Tongue (tissue), 2 donors: ENCODE measurements around the gene HNRNPD. TPM values are rescaled to one million over a fixed set of nuclear protein-coding genes. Genes with fewer than 3 reads are reported as not detected.
"Not testable (repeated sequence)": the region's sequence is repeated elsewhere in the genome, so short reads cannot be mapped to it uniquely, and the experiment has no call there.

Experiments
- DNase-seq: peaks from one replicate; pipeline ENCODE4 v3.0.0-alpha.2; 2015
- total RNA-seq: library from RNA; depleted of rRNA; stranded (reverse); fragments of >200 nt; gene quantifications from one replicate; pipeline ENCODE4 v1.2.3, GENCODE V29; 2014

HNRNPD gene, protein sequence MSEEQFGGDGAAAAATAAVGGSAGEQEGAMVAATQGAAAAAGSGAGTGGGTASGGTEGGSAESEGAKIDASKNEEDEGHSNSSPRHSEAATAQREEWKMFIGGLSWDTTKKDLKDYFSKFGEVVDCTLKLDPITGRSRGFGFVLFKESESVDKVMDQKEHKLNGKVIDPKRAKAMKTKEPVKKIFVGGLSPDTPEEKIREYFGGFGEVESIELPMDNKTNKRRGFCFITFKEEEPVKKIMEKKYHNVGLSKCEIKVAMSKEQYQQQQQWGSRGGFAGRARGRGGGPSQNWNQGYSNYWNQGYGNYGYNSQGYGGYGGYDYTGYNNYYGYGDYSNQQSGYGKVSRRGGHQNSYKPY
- total RNA-seq, result 103 TPM

DNA sequence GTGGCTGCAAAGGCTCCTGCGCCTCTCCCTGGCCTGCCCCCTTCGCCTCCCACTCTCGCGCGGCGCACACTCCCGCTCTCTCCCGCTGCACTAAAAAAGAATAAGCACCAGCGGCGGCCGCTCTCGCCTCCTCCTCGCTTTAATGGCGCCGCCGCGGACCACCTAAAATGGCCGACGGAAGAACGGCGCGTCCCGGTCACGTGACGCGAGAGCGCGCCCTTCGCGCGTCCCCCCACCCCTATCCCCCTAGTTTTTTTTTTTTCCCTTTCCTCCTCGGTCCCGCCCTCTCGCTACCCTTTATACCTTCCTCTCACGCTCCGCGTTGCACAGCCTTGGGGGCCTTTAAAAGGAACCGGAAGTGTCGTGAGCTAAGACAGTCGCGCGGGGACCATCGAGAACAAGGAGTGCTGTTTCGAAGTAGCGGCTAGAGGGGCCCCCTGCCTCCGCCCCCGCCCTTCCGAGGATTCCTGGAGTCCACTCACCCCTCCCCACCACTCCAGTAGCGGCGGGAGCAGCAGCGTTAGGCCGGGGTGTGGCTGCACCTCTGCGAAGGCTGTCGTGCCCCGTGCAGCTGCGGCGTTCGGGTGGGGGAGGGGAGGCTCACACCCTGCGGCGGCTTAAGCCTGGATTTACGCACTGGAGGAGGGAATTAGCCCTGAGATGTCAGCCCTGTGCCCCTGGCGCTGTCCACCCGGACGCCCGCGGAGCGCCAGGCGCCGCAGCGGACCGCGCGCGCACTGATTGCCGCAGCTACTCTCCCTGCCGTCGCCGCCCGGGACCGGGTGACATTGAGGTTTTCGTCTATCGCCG is at the start of gene HNRNPD:
Gene HNRNPD (minus strand): TSS at position 176 of the 810 bp plus-strand sequence. CDS start 313 bp downstream, outside the sequence.
- peak; percentile 100 for DNase-seq

DNA sequence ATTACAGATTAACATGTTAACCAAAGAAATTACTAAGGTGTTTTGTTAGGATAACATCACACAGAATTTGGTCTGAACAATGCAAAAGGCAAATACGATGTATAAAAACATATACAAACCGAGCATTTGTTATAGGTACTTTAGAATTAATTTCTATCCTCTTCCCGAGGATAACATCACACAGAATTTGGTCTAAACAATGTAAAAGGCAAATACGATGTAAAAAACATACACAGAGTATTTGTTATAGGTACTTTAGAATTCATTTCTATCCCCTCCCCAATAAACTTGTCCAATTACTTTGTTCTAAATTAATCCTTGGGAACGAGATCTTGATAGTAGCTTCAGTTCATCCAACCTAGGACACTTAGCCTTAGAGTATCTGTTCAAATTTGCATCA is 48.8 kb upstream of the HNRNPD start:
- no peak for DNase-seq

DNA sequence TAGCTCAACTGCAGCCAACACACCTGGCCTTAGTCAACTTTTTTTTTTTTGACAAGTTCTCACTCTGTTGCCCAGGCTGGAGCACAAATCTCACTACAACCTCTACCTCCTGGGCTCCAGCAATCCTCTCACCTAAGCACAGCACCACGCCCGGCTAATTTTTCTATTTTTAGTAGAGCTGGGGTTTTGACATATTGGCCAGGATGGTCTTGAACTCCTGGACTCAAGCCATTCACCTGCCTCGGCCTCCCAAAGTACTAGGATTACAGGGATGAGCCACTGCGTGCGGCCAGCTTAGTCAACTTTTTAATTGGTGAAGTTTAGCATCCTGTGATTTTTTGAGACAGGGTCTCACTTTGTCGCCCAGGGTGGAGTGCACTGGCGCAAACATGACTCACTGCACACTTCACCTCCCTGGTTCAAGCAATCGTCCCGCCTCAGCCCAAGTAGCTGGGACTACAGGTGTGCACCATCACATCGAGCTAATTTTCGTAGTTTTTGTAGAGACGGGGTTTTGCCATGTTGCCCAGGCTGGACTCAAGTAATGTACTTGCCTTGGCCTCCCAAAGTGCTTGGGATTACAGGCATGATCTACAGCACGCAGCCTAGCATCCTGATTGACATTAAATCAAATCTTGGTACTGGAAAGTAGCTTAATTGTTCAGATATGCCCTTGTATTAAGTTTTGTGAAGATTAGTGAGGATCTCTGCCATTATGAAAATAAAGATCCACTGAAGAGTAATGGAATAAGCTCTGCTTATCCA is 48.2 kb upstream of the HNRNPD start:
- no peak for DNase-seq

DNA sequence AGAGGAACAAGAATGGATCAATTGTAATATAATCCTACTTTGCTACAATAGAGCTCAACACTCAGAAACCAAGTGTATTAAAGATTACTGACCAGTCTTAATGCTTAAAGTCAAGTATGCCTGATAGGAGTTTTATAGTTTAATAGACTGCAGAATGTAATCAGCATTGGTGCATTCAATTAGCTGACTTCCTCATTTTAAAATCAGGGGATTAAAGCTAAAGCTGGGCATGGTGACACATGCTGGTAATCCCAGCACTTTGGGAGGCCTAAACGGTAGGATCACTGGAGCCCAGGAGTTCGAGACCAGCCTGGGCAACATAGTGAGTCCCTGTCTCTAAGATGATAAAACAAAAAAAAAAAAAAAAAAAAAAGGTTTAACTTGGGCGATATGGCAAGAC is 45.7 kb upstream of the HNRNPD start:
- no peak for DNase-seq

DNA sequence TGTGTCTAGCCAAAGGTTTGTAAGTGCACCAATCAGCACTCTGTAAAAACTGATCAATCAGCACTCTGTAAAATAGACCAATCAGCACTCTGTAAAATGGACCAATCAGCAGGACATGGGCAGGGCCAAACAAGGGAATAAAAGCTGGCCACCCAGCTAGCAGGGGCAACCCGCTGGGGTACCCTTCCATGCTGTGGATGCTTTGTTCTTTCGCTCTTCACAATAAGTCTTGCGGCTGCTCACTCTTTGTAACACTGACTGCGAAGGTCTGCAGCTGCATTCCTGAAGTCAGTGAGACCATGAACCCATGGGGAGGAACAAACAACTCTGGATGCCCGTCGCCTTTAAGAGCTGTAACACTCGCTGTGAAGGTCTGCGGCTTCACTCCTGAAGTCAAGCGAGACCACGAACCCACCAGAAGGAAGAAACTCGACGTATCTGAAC is 42.2 kb upstream of the HNRNPD start:
- no peak for DNase-seq

DNA sequence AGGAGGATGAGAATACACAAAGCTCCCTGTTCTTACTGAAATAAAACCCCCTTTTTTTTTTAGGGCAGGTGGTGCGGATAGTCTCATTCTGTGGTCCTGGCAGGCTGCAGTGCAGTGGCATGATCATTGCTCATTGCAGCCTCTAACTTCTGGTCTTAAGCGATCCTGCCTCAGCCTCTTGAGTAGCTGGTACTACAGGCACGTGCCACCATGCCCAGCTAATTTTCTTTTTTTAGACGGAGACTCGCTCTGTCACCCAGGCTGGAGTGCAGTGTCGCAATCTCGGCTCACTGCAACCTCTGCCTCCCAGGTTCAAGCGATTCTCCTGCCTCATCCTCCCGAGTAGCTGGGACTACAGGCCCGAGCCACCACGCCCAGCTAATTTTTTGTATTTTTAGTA is 41.3 kb upstream of the HNRNPD start:
- DNase-seq, result not testable (repeated sequence)

DNA sequence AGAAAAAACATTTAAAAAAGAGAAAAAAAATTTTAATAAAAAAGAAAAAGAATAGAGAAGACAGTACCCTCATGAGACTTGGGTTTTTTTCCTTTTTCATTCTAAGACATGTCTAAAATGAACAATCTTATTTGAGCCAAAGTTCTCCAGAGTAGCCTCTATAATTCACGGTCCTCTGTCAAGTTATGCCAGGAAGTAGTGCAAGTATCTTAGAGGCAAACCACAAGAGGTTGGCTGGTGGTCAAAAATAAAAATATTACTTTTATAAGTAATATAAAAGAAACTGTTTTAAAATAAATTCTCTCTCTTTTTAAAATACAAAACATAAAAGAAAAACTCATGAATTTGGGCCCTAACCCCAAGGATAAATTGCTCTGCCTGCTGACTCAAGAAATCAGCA is 29.9 kb upstream of the HNRNPD start:
- no peak for DNase-seq

DNA sequence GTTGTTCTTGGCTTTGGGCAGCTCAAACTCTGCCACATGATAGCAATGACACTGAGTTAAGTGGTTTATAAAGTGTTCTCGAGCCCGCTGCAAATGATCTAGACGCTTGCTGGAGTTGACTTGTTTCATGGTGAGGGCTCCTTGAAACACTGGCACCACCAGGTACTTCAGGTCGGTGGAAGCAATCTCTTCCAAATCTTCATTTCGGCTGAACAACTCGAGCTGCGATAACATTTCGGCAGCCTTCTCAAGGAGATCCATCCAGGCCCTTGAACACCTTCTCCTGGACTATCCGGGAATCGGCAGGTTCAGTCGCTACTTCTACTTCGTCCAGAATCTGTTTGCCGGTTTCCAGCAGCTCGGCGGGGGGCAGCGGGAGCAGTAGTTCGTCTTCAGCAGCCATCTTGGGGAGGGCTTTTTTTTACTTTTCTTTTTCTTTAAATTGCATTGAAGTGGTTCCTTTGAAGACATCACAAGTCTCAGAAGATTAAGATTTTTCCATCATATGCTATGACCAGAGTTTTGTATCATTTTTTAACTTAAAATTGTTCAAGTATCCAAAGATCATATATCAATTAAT is 28.5 kb upstream of the HNRNPD start:
- no peak for DNase-seq

DNA sequence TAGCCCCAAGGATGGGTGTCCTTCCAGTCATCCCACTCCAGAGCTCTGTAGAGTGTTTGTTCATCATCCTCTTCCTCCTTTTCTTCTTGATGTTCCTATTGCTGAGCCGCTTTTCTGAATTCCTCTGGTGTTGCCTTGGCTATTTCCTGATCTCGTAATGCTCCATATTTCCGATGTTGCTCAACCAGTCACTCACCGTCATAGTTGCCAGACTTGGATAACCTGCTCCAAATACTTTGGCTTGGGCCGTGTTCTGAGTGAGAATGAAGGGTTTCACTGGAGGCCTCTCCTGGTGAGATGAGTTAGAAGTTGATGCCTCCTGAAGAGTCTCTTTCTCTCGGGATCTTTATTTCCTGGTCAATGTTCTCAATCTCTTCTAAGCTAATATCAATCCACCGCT is 27.8 kb upstream of the HNRNPD start:
- no peak for DNase-seq

DNA sequence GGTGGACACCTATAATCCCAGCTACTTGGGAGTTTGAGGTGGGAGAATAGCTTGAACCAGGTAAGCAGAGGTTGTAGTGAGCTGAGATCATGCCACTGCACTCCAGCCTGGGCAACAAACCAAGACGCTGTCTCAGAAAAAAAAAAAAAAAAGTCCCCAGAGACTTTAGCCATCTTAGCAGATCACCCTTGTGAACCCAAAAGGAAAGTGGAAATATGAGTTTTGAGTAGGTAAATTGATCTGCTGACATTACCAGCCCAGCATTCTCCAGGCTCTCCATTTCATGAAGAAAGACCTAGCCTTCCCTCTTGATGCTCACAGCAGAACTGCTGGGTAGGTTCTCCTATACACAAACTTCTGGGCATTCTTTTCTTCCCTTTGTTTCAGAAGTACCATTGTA is 24.5 kb upstream of the HNRNPD start:
- no peak for DNase-seq

DNA sequence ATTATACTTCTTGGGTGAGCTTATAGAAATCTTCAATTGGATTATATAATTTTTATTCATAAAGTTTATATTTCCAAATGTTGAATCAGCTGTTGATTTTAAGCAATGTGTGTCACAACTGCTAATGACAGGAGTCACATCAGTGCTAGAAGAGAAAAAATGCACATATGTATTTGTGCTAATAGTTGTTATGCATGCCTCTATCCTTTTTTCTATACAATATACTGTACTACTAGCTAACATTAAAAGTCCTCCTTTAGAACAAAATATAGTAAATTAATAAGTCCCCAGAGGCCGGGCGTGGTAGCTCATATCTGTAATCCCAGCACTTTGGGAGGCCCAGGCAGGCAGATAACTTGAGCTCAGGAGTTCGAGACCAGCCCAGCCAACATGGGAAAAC is 23.7 kb upstream of the HNRNPD start:
- DNase-seq, result no peak

DNA sequence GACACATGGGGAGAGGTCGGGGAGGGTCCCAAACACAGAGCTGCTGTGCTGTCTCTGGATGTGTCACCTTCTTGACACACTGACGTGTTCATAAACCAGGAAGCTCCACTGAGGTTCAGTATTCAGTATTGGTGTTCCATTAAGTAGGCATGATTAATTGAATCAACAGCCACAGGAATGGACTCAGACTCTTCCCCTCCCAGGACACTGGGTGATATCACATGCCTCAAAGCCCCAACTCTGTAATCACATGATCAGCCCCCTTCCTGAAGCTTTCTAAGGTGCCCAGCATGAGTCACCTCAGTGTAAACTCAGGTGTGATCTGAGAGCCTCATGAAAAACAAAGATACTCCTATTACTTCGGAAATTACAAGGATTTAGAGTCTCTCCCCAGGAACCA is 21.1 kb upstream of the HNRNPD start:
- DNase-seq, result no peak

DNA sequence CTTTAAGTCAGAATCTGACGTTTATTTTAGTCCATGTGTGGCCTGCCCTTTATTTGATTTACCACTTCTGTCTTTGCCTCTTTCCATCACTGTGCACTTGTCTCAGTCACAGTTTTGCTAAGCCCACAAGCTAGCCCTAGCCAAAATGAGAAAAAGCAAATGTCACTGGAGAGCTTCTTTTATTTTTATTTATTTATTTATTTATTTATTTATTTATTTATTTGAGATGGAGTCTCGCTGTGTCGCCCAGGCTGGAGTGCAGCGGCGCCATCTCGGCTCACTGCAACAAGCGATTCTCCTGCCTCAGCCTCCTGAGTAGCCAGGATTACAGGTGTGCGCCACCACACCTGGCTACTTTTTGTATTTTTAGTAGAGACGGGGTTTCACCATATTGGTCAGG is 16.3 kb upstream of the HNRNPD start:
- DNase-seq, result not testable (repeated sequence)

DNA sequence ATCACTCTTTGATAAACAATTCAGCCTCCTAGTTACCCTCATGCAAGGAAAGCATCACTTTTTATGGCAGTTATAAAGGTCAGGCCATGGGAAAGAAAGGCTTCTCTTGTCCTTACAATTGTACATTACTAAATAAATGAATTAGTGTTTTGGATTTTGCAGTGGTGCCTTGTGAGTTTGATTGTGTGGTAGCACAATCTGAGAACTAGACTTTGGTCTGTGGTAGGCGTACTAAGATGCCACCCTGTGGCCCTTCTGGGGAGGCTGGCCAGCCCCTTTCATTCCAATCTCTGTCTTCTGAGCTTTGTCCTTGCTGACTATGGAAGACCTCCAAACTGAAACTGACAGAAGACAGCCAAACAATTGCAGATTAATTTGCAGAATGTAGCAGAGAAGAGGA is 14.6 kb upstream of the HNRNPD start:
- peak; percentile 19 for DNase-seq

DNA sequence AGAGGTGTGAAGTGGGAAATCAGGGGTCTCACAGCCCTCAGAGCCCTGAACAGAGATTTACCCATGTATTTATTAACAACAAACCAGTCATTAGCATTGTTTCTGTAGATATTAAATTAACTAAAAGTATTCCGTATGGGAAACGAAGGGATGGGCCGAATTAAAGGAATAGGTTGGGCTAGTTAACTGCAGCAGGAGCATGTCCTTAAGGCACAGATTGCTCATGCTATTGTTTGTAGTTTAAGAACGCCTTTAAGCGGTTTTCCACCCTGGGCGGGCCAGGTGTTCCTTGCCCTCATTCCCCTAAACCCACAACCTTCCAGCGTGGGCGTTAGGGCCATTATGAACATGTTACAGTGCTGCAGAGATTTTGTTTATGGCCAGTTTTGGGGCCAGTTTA is 12.5 kb upstream of the HNRNPD start:
- not testable (repeated sequence) for DNase-seq

DNA sequence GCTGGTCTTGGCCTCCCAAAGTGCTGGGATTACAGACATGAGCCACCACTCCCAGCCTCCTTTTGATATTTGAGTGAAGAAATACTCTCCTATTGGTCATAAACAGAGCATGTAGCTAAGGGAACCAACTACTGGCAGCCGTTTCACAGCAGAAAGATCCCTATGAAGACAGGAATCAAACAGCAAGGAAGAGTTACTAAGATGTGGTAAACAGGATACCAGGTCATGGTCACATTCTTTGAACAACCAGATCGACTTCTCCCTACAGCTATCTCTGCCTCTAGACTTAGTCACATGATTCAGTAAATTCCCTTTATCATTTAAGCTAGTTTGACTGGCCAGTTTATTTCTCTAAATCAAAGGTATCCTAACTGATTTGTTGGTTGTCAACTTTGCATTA is 9.0 kb upstream of the HNRNPD start:
- no peak for DNase-seq

DNA sequence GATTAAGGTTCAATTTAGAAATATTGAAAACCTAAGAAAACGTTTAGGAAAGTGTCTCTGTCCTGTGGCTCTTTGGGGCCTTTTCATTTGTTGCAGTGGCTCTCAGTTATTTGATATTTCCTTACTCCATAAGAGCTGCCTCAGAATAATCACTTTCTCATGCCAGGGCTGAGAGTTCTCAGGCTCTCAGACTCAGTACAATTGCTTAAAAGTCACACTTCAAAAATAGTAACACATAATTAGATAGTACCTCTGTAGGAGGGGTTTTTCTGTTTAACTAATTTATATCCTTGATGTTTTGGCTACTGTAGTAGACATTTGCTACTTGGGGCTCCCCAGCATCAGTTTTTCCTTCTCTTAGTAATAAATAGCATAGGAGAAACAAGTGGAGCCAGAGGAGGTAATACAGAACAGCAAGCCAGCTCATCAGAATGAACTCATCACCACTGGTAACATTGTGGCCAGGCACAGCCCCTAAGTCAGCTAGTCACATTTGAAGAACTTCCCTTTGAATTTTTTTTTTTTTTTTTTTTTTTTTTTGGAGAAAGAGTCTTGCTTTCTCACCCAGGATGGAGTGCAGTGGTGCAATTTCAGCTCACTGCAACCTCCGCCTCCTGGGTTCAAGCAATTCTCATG is 8.0 kb upstream of the HNRNPD start:
- no peak for DNase-seq

DNA sequence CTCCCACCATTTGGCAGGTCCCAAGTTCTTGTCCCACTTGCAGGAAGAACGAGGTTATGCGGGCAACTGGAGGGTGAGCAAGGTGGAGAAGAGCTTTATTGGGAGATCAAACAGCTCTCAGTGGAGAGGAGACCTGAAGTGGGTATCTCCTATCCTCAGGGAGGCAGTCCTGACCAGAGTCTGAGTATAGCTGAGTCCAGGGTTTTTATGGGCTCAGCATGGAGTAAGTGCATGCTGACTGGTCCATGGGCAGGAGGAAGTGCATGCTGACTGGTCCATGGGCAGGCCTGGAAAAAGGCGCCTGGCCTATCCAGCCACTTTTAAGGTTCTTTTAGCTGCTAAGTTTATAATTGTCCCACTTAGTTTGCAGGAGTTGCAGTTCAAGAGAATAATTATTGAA is 7.4 kb upstream of the HNRNPD start:
- DNase-seq, result no peak

DNA sequence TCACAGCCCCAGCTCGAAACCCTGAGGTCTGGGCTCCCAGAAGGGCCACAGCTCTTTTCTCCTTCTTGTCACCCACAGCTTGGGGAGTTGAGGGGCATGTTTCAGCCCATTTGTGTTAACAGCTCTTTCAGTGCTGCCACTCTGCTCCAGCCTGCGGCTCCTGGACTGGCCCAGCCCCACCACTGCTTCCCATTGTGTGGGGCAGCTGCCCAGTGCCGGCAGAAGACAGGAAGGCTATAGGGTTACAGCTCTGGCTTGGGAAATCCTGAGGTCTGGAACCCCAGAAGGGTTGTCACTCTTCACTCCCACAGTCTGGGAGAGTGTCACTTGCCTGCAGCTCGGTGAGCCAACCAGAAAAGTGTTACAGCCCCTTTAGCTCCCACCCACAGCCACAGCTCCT is 7.0 kb upstream of the HNRNPD start:
- DNase-seq, result no peak

DNA sequence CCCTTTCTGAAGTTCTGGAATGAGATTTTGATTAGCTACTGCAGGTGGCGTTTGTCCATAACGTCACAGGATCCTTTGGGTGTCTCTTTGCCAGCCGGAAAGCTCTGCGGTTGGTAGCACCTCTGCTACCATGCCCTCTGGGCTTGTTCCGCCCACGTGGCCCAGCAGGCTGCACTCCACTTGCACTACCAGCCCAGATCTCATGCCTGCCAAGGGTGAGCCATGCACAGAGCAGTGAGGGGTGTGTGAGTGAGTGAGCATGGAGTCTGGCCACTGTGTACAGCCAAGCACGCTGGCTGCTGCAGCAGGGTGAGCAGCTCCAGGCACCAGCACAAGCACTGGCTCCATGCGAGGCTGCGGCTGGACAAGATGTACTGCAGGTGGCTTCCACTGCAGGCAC is 6.6 kb upstream of the HNRNPD start:
- DNase-seq, result no peak

DNA sequence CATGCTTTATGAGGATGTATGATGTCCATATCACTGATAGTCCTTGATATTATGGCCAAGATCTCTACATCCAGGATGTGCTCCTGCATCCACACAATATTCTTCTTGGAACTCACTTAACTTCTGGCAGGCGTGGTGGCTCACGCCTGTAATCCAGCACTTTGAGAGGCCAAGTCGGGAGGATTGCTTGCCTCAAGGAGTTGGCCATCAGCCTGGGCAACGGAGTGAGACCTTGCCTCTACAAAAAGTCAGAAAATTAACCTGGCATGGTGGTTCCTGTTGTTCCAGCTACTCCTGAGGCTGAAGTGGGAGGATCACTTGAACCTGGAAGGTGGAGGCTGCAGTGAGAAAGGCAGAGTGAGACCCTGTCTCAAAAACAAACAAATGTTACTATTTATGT is 2.3 kb upstream of the HNRNPD start:
- DNase-seq, result no peak

DNA sequence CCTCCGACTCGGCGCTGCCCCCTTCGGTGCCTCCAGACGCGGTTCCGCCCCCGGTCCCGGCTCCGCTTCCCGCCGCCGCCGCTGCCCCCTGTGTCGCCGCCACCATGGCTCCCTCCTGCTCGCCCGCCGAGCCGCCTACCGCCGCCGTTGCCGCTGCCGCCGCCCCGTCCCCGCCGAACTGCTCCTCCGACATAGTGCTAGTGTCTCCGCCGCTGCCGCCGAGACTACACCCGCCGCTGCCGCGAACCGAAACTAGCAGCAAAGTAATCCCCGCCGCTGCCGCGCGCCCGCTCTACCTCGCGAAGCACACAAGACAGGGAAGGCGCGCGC is 340 bp downstream of the HNRNPD start:
- no peak for DNase-seq
